ENCODE results near the gene ACAT1. TPM values are rescaled to one million over a fixed set of nuclear protein-coding genes. Genes with fewer than 3 reads are reported as not detected.

Gene ACAT1
- polyA plus RNA-seq, 1 donor (not counting 4 experiments of a cell fraction or from before 2014, with no cell fraction given): 106 TPM

GRCh38 chr11:108147150-108147549, 25.8 kb downstream of the ACAT1 start:
- no peaks in the 10 kb centered on the region for H4K20me1 ChIP-seq (ENCODE audit: control insufficient read depth, extremely low read depth, insufficient read depth, low read length)
- DNase-seq (ENCODE audit: low read depth, low spot score) (no peak), FAIRE-seq (no peak)
- H3K4me2 ChIP-seq (ENCODE audit: control insufficient read depth, extremely low read depth, insufficient read depth, low read depth, low read length): no peak overlapping the region
- H3K27ac ChIP-seq (ENCODE audit: control insufficient read depth, insufficient read depth, low read length): no peak overlapping the region
- no peak overlapping the region for H3K4me3 ChIP-seq (ENCODE audit: control insufficient read depth in 2 of 3, extremely low read depth in 1 of 3, insufficient read depth in 2 of 3, low read depth in 1 of 3, low read length in 3 of 3)
- no peak overlapping the region for H3K9ac ChIP-seq (ENCODE audit: control insufficient read depth, extremely low read depth, insufficient read depth, low read length)
- H3K79me2 ChIP-seq (ENCODE audit: control insufficient read depth, insufficient read depth, low read length): no peaks in the 10 kb centered on the region
- no peak for TF ChIP-seq CTCF (optimal IDR thresholded peaks at IDR 0.05 in 1 of 3, IDR thresholded peaks at IDR 0.05 in 1 of 3, conservative IDR thresholded peaks at IDR 0.05 in 1 of 3; ENCODE audit: extremely low read depth in 1 of 3, insufficient read depth in 2 of 3, low read length in 3 of 3)
- TF ChIP-seq EZH2 (IDR thresholded peaks at IDR 0.05; ENCODE audit: low read length): no peak
- dilution Hi-C loops (cut with MboI; ENCODE audit: extremely low pct_ligation_motif_present, low sequenced_read_pairs): no loop called here
- H3K36me3 ChIP-seq (ENCODE audit: control insufficient read depth in 2 of 2, extremely low read depth in 1 of 2, insufficient read depth in 2 of 2, low read length in 2 of 2): peaks cover 11 to 18% of the 10 kb centered on the region in 2 experiments
- no peaks in the 10 kb centered on the region for H3K9me3 ChIP-seq (ENCODE audit: control insufficient read depth, low read depth, low read length)
- no peaks in the 10 kb centered on the region for H3K9me1 ChIP-seq (ENCODE audit: control insufficient read depth, extremely low read depth, insufficient read depth, low read length)
- no peaks in the 10 kb centered on the region for H3K4me1 ChIP-seq (ENCODE audit: control insufficient read depth, extremely low read depth, insufficient read depth, low read length)
- H3K27me3 ChIP-seq (ENCODE audit: control insufficient read depth, extremely low read depth, insufficient read depth, low read length): no peaks in the 10 kb centered on the region
- no peak overlapping the region for H2AFZ ChIP-seq (ENCODE audit: control insufficient read depth, low read length)

- Histone ChIP-seq H3K4me3 (ENCODE audit: control insufficient read depth in 2 of 3, extremely low read depth in 1 of 3, insufficient read depth in 2 of 3, low read depth in 1 of 3, low read length in 3 of 3) (no peak overlapping the region), H3K9me1 (ENCODE audit: control insufficient read depth, extremely low read depth, insufficient read depth, low read length) (no peaks in the 10 kb centered on the region), H3K4me2 (ENCODE audit: control insufficient read depth, extremely low read depth, insufficient read depth, low read depth, low read length) (no peak overlapping the region), H3K4me1 (ENCODE audit: control insufficient read depth, extremely low read depth, insufficient read depth, low read length) (no peaks in the 10 kb centered on the region), H3K27ac (ENCODE audit: control insufficient read depth, insufficient read depth, low read length) (no peak overlapping the region), H4K20me1 (ENCODE audit: control insufficient read depth, extremely low read depth, insufficient read depth, low read length) (no peaks in the 10 kb centered on the region), H3K36me3 (ENCODE audit: control insufficient read depth in 2 of 2, extremely low read depth in 1 of 2, insufficient read depth in 2 of 2, low read length in 2 of 2) (peaks cover 8 to 15% of the 10 kb centered on the region in 2 experiments), H3K9me3 (ENCODE audit: control insufficient read depth, low read depth, low read length) (no peaks in the 10 kb centered on the region), H2AFZ (ENCODE audit: control insufficient read depth, low read length) (no peak overlapping the region), H3K9ac (ENCODE audit: control insufficient read depth, extremely low read depth, insufficient read depth, low read length) (no peak overlapping the region), H3K27me3 (ENCODE audit: control insufficient read depth, extremely low read depth, insufficient read depth, low read length) (no peaks in the 10 kb centered on the region), H3K79me2 (ENCODE audit: control insufficient read depth, insufficient read depth, low read length) (no peaks in the 10 kb centered on the region)
- no peak for TF ChIP-seq CTCF (optimal IDR thresholded peaks at IDR 0.05 in 1 of 3, IDR thresholded peaks at IDR 0.05 in 1 of 3, conservative IDR thresholded peaks at IDR 0.05 in 1 of 3; ENCODE audit: extremely low read depth in 1 of 3, insufficient read depth in 2 of 3, low read length in 3 of 3)
- no peak for TF ChIP-seq EZH2 (IDR thresholded peaks at IDR 0.05; ENCODE audit: low read length)
- DNase-seq (ENCODE audit: low read depth, low spot score) (no peak), FAIRE-seq (no peak)
- dilution Hi-C loops (cut with MboI; ENCODE audit: extremely low pct_ligation_motif_present, low sequenced_read_pairs): no loop called here
Observed at GRCh38 chr11:108148556-108148955, 27.2 kb downstream of the ACAT1 start.
